ENCODE data around the gene ATF7IP.

The ATF7IP gene

DNA sequence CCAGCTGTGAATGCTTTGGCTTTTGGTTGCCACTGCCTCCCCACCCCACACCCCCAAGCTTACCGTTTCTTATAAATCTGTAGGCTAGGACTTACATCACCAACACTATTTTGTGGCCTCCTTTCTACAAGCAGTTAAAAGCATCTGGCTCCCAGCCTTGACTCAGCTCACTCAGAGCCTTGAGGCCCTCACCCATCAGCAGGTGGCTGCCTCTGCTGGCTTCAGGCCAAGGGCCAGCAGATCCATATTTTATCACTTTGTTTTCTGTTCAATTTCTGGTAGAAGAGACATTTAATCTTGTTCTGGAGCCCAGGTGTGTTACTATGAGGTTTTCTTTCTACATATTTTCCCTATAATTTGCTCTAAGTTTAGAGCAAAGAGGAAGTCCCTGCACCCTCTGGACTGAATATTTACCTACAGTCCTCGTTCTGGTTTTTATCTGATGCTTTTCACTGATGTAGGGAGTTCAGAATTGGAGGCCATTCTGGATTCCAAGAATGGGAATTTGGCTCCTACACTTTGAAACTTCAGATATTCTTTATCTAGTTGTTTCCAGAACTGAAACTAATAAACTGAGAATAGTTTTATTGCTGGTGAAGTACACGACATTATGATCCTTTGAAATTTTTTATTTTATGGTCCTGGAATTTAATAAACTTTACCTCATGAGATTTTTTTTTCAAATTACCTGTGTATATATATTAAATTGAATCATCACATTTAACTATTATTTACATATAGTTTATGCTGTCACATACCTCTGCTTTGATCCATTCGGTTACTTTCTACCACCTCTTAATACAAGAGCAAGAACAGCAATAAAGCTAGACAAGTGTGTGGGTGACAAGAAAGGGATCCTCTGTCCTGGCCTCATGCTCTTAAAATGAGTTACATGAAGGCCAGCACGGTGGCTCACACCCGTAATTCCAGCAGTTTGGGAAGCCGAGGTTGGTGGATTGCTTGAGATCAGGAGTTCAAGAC lies 180.0 kb downstream of the ATF7IP start:
- intact Hi-C loops (cut with DNase I), result no loop called here
- DNase-seq, result no peak

DNA sequence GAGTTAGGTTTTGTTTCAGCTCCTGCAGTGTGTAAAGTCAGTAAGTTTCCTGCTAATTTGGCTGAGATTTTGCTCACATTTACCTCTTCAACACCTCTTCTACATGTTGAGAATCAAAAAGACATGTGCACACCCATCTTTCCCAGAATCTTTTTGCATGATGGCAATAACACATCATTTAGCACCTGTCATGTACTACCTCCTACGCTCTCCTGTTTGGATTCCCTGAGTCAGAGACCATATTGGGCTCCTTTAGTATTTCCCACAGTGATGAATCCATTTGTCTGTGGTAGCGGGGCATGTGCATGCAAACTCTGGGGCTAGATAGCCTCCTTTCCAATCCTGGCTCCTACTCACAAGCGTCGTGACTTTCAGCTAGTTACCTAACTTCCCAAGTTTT lies 182.1 kb downstream of the ATF7IP start:
- intact Hi-C loops (cut with DNase I), result no loop called here
- DNase-seq, result peak in 14 of 42 donors; percentile 13 to 58 (median 28)

DNA sequence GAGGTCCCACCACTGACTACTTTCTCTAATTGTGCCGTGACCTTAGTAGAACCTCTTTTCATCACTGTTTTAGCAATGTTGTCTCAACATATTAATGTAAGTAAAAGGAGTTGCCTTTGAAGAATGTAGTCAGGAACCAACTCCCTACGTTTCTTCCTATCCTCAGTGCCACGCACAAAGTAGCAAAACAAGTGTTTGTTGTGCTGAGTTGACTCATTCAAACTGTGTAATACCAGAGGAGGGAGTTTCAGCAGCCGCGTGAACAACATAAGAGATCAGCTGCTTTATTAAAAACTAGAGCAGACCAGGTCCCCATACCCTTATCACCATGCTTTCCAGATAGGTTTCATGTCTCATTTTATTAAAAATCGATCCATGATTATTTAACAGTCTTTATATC lies 183.1 kb downstream of the ATF7IP start:
- intact Hi-C loops (cut with DNase I), result no loop called here
- DNase-seq, result no peak

Measured in head of caudate nucleus (tissue), 42 donors.